ENCODE data around the gene LRIG3.

DNA sequence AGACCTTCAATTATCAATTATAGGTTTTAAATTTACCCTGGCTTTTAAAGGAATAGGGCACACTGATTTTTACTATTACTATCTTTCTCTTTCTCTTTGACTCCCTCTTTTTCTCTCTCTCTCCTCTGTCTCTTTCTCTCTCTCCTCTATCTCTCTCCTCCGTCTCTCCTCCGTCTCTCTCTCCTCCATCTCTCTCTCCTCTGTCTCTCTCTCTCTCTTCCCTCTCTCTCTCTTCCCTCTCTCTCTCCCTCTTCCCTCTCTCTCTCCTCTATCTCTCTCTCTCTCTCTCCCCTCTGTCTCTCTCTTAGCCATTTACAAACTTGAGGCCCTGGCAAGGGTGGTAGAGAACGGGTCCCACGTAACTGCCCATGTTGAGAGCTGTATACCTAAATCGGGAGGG, 62.3 kb downstream of the LRIG3 start:
- TF ChIP-seq, protein P1, sequence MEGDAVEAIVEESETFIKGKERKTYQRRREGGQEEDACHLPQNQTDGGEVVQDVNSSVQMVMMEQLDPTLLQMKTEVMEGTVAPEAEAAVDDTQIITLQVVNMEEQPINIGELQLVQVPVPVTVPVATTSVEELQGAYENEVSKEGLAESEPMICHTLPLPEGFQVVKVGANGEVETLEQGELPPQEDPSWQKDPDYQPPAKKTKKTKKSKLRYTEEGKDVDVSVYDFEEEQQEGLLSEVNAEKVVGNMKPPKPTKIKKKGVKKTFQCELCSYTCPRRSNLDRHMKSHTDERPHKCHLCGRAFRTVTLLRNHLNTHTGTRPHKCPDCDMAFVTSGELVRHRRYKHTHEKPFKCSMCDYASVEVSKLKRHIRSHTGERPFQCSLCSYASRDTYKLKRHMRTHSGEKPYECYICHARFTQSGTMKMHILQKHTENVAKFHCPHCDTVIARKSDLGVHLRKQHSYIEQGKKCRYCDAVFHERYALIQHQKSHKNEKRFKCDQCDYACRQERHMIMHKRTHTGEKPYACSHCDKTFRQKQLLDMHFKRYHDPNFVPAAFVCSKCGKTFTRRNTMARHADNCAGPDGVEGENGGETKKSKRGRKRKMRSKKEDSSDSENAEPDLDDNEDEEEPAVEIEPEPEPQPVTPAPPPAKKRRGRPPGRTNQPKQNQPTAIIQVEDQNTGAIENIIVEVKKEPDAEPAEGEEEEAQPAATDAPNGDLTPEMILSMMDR (IDR thresholded peaks at IDR 0.05) = no peak
- no peak for TF ChIP-seq POLR2A (IDR thresholded peaks at IDR 0.05)

All from esophagus squamous epithelium (tissue), 4 donors.